Liver (tissue), 9 donors: Measurements from ENCODE around the gene B4GALT1. TPM values are rescaled to one million over a fixed set of nuclear protein-coding genes. Genes with fewer than 3 reads are reported as not detected.

ENCODE experiments used
- DNase-seq: peaks from one replicate; pipeline ENCODE4 v3.0.0-alpha.2; 2017; ENCODE audit warnings: low spot score
- H3K27ac ChIP-seq, 2 donors: one replicate each; pipeline ENCODE4 v1.7.0; 2013; ENCODE audit warnings: inconsistent platforms in 2 of 2, low read length in 2 of 2, control low read depth in 1 of 2, low read depth in 1 of 2, mild to moderate bottlenecking in 1 of 2
- H3K27me3 ChIP-seq, 4 donors: one replicate each; pipeline versions ENCODE4 v1.6.1 to v1.7.0; 2013; ENCODE audit warnings: low read length in 3 of 4, inconsistent platforms in 1 of 4, mild to moderate bottlenecking in 1 of 4, moderate library complexity in 1 of 4; ENCODE audit not compliant: control insufficient read depth in 4 of 4, insufficient read depth in 4 of 4
- H3K36me3 ChIP-seq, 4 donors: one replicate each; pipeline versions ENCODE4 v1.6.1 to v1.7.0; 2013; ENCODE audit warnings: low read length in 3 of 4, mild to moderate bottlenecking in 3 of 4, low read depth in 1 of 4, moderate library complexity in 1 of 4; ENCODE audit not compliant: control insufficient read depth in 4 of 4, insufficient read depth in 3 of 4
- H3K4me1 ChIP-seq, 4 donors: one replicate each; pipeline versions ENCODE4 v1.6.1 to v1.7.0; 2013; ENCODE audit warnings: low read length in 3 of 4, mild to moderate bottlenecking in 3 of 4, moderate library complexity in 1 of 4; ENCODE audit not compliant: control insufficient read depth in 4 of 4, insufficient read depth in 4 of 4
- H3K4me3 ChIP-seq, 3 donors: one replicate each; pipeline versions ENCODE4 v1.6.1 to v1.7.0; 2013; ENCODE audit warnings: low read length in 3 of 3, control low read depth in 1 of 3, low read depth in 1 of 3, mild to moderate bottlenecking in 1 of 3
- H3K9ac ChIP-seq, 2 donors: one replicate each; pipeline ENCODE4 v1.7.0; 2013; ENCODE audit warnings: low read length in 2 of 2, mild to moderate bottlenecking in 2 of 2, moderate library complexity in 2 of 2, control low read depth in 1 of 2, low read depth in 1 of 2
- H3K9me3 ChIP-seq, 4 donors: one replicate each; pipeline versions ENCODE4 v1.6.1 to v1.7.0; 2013; ENCODE audit warnings: low read length in 3 of 4; ENCODE audit not compliant: control insufficient read depth in 4 of 4
- ATF3 ChIP-seq: IDR thresholded peaks from 2 replicates; pipeline ENCODE4 v1.6.1; 2016; ENCODE audit warnings: antibody characterized with exemption
- CTCF ChIP-seq: fragments of 150-350 bp; IDR thresholded peaks from 2 replicates; pipeline ENCODE4 v1.5.1; 2017; ENCODE audit warnings: improper control_type of control experiment, low read depth, low read length; ENCODE audit not compliant: missing input control
- EGR1 ChIP-seq, 2 donors: IDR thresholded peaks; 2 replicates each; pipeline ENCODE4 v1.6.1; 2016 to 2018; ENCODE audit warnings: antibody characterized with exemption in 2 of 2, low read depth in 2 of 2
- FOXA1 ChIP-seq: IDR thresholded peaks from 2 replicates; pipeline ENCODE4 v1.6.1; 2016; ENCODE audit warnings: antibody characterized with exemption
- FOXA2 ChIP-seq: IDR thresholded peaks from 2 replicates; pipeline ENCODE4 v1.6.1; 2016; ENCODE audit warnings: antibody characterized with exemption
- GABPA ChIP-seq, 2 donors: IDR thresholded peaks in 1 of 2; conservative IDR thresholded peaks in 1 of 2; 2 replicates each; pipeline ENCODE4 v1.6.1; 2016; ENCODE audit warnings: antibody characterized with exemption in 2 of 2, mild to moderate bottlenecking in 1 of 2, moderate library complexity in 1 of 2
- HNF4A ChIP-seq, 2 donors: conservative IDR thresholded peaks; 2 replicates each; pipeline ENCODE4 v1.6.1; 2016; ENCODE audit warnings: antibody characterized with exemption in 2 of 2, mild to moderate bottlenecking in 2 of 2
- HNF4G ChIP-seq: IDR thresholded peaks from 2 replicates; pipeline ENCODE4 v1.6.1; 2016; ENCODE audit warnings: antibody characterized with exemption
- JUND ChIP-seq, 2 donors: IDR thresholded peaks; 2 replicates each; pipeline ENCODE4 v1.6.1; 2016; ENCODE audit warnings: antibody characterized with exemption in 2 of 2
- MAX ChIP-seq: IDR thresholded peaks from 2 replicates; pipeline ENCODE4 v1.6.1; 2016; ENCODE audit warnings: antibody characterized with exemption
- NR2F2 ChIP-seq: IDR thresholded peaks from 2 replicates; pipeline ENCODE4 v1.6.1; 2016; ENCODE audit warnings: antibody characterized with exemption
- RAD21 ChIP-seq, 2 donors: IDR thresholded peaks; 2 replicates each; pipeline ENCODE4 v1.6.1; 2016; ENCODE audit warnings: antibody characterized with exemption in 2 of 2, mild to moderate bottlenecking in 2 of 2
- REST ChIP-seq: IDR thresholded peaks from 2 replicates; pipeline ENCODE4 v1.6.1; 2016; ENCODE audit warnings: antibody characterized with exemption, mild to moderate bottlenecking
- RXRA ChIP-seq, 2 donors: IDR thresholded peaks; 2 replicates each; pipeline ENCODE4 v1.6.1; 2017 to 2018; ENCODE audit warnings: antibody characterized with exemption in 2 of 2, mild to moderate bottlenecking in 1 of 2
- SP1 ChIP-seq: IDR thresholded peaks from 2 replicates; pipeline ENCODE4 v1.6.1; 2018; ENCODE audit warnings: antibody characterized with exemption, mild to moderate bottlenecking
- TAF1 ChIP-seq: conservative IDR thresholded peaks from 2 replicates; pipeline ENCODE4 v1.6.1; 2016; ENCODE audit warnings: antibody characterized with exemption, mild to moderate bottlenecking
- YY1 ChIP-seq: IDR thresholded peaks from 2 replicates; pipeline ENCODE4 v1.6.1; 2016; ENCODE audit warnings: antibody characterized with exemption, mild to moderate bottlenecking
- ZBTB33 ChIP-seq: IDR thresholded peaks from 2 replicates; pipeline ENCODE4 v1.6.1; 2016; ENCODE audit warnings: antibody characterized with exemption
- WGBS: extraction: QIAGEN DNeasy Blood & Tissue Kit; methylation state at CpG from one replicate; pipeline ENCODE4 v1.1.7; 2013; 5-methylcytosine and 5-hydroxymethylcytosine counted together
- polyA plus RNA-seq, 2 donors: library from polyadenylated mRNA; stranded (reverse) in 1 of 2; unstranded in 1 of 2; fragments of 200-250 nt in 1 of 2; fragments of >200 nt in 1 of 2; fragmentation: Nextera tagmentation in 1 of 2; extraction: Ambion mirVana in 1 of 2; gene quantifications; one replicate each; pipeline versions ENCODE4 v1.2.1 to v1.2.3, GENCODE V29; 2013 to 2015
- total RNA-seq, 2 donors: library from RNA; depleted of rRNA; stranded (reverse); fragments of >200 nt; gene quantifications; one replicate each; pipeline ENCODE4 v1.2.3, GENCODE V29; 2014
- donor health status: healthy.
- donor health status: healthy.
- donor health status: healthy.
- donor health status: healthy.
- donor health status: healthy.

The B4GALT1 gene
- total and polyA plus RNA-seq, 4 donors, result 25.9 to 59.8 (median 42.7) TPM

GRCh38 chr9:33106372-33106771 lies 60.8 kb downstream of the B4GALT1 start:
- Histone ChIP-seq H3K9ac (no peak overlapping the region), H3K9me3 (no peaks in the 10 kb centered on the region), H3K4me3 (no peak overlapping the region), H3K36me3 (peaks cover 0 to 12% (median 5%) of the 10 kb centered on the region in 4 donors), H3K27me3 (no peaks in the 10 kb centered on the region), H3K27ac (peak overlapping the region in 1 of 2 donors; percentile 25), H3K4me1 (peaks cover 3 to 15% (median 6%) of the 10 kb centered on the region in 4 donors)
- TF ChIP-seq FOXA2, result no peak
- no peak for TF ChIP-seq RXRA (IDR thresholded peaks at IDR 0.05)
- TF ChIP-seq HNF4A (conservative IDR thresholded peaks at IDR 0.05), result no peak
- no peak for TF ChIP-seq MAX
- TF ChIP-seq JUND (IDR thresholded peaks at IDR 0.05), result no peak
- no peak for TF ChIP-seq RAD21 (IDR thresholded peaks at IDR 0.05)
- TF ChIP-seq YY1, result no peak
- TF ChIP-seq ZBTB33, result no peak
- no peak for TF ChIP-seq GABPA (IDR thresholded peaks at IDR 0.05 in 1 of 2, conservative IDR thresholded peaks at IDR 0.05 in 1 of 2)
- TF ChIP-seq HNF4G, result no peak
- TF ChIP-seq FOXA1, result no peak
- TF ChIP-seq REST, result no peak
- no peak for TF ChIP-seq NR2F2
- WGBS, result 64% methylated on average over 4 of the region's 4 CpGs
- DNase-seq, result no peak

GRCh38 chr9:33105959-33106358 lies 61.2 kb downstream of the B4GALT1 start:
- Histone ChIP-seq H3K4me1 (peaks cover 3 to 15% (median 6%) of the 10 kb centered on the region in 4 donors), H3K27ac (peak overlapping the region in 1 of 2 donors; percentile 25), H3K27me3 (no peaks in the 10 kb centered on the region), H3K4me3 (no peak overlapping the region), H3K9me3 (no peaks in the 10 kb centered on the region), H3K9ac (no peak overlapping the region), H3K36me3 (peaks cover 0 to 8% (median 3%) of the 10 kb centered on the region in 4 donors)
- 94% methylated on average over 1 of the region's 1 CpG for WGBS
- DNase-seq, result no peak
- TF ChIP-seq SP1 (no peak), RXRA (IDR thresholded peaks at IDR 0.05) (no peak), FOXA2 (no peak), ATF3 (no peak), HNF4G (no peak), JUND (IDR thresholded peaks at IDR 0.05) (no peak), GABPA (IDR thresholded peaks at IDR 0.05 in 1 of 2, conservative IDR thresholded peaks at IDR 0.05 in 1 of 2) (no peak), CTCF (no peak), YY1 (no peak), TAF1 (no peak), NR2F2 (no peak), EGR1 (IDR thresholded peaks at IDR 0.05; ENCODE audit: low read depth in 2 of 2) (no peak), MAX (no peak), FOXA1 (no peak), ZBTB33 (no peak), HNF4A (conservative IDR thresholded peaks at IDR 0.05) (no peak)
